ELF-1 (cell line): ENCODE results near the gene CTRB2.
"Not testable (repeated sequence)": the region's sequence is repeated elsewhere in the genome, so short reads cannot be mapped to it uniquely, and the experiment has no call there.

Experiments used
- DNase-seq: peaks from one replicate; pipeline ENCODE4 v3.0.0-alpha.2; 2016; ENCODE audit warnings: low read depth, low spot score

The CTRB2 gene

GRCh38 chr16:75227361-75228142 is 20.6 kb upstream of the CTRB2 start:
- no peak for DNase-seq

DNA sequence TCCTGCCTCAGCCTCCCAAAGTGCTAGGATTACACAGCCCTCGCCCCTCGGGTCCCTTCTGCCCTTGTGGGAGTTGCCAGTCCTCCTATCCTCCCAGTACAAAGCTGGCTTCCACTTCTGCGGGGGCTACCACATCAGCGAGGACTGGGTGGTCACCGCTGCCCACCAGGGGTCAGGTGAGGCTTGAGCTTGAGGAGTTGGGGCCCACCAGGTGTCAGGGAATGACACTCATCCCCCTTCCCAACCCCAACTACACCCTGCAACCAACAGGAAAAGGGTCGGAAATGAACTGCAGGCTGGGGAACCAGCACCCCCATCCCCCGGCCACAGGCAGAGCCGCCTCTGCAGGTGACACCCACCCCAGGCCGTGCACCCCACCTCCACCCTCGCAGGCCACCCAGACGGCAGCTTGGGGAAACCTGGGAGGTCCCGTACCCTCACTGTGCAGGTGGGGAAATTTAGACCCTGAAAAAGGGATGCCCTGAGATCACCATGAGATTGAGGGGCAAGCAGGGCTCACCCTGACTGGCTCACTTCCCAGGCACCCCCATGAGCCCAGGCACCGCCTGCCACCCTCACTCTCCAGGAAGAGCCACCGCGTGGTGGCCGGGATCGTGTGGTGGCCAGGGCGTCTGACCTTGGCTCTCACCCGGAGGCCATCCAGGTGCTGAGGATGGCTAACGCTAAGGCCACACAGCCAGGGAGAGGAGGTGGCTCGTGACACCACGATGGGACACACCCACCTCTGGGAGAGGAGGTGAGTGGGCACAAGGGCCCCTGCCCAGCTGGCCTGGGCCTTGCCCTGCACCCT is 19.8 kb upstream of the CTRB2 start:
- no peak for DNase-seq

DNA sequence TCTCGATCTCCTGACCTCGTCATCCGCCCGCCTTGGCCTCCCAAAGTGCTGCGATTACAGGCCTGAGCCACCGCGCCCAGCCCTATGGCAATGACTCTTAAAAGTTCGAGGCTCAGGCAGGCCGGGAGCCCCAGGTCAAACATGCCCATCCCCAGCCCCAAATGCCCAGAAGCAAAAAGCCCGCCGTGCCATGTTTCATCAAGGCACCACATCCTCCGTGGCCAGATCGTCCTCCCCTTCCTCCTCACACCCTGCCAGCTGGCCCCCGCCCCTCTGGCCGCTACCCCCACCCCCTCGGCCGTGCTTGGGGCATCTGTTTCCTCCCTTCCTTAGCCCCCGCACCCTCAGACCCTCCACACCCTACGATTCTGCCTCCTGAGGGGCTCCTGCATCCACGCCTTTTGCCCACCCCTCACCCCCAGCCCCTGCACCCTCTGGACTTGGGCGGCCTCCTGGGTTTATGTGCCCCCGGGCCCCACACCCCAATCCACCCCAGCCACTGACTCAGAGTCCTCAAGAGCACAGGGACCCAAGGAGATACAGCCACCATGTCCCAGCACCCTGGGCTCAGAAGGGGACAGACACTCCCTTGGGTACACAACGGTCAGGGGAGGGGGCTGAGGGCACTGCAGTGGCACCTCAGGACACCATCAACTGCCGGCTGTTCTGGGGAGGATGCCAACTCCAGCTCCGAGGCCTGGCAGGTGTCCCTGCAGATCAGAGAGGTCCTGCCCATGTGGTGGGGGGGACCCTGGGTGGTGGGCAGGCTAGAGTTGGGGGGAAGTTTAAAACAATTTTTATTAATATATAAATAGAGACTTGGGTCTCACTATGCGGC is 18.9 kb upstream of the CTRB2 start:
- no peak for DNase-seq

DNA sequence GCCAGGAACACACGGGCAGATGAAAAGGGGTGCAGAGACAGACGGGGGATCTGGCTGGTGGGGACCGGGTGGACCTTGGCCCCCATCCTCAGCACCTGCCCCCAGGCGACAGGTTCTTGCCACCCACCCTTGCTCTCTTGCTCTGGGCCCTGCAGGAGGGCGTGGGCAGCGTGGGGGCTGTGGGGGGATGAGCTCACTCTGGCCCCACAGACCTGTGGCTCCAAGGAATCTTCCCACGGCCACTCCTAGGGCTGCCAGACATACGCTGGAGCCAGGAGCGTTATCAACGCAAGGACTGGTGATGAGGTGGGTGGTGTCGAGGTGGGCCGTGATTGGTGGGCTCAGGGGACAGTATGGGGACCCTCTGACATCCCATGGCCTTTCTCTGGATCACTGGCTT is 18.1 kb upstream of the CTRB2 start:
- no peak for DNase-seq

- DNase-seq: no peak
Observed at GRCh38 chr16:75224306-75225082, 17.5 kb upstream of the CTRB2 start.

DNA sequence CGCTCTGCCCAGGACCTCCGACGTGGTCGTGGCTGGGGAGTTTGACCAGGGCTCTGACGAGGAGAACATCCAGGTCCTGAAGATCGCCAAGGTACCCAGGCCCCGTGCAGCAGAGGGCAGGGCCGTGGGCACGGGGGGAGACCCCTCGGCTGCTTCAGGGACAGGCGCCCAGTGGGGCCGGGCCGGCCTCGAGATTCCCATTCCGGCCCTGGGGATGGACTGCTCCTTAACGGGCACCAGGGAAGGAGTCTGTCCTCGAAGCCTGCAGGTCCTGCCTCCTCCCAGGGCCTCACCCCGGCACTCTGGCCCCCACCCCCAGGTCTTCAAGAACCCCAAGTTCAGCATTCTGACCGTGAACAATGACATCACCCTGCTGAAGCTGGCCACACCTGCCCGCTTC is 16.2 kb upstream of the CTRB2 start:
- DNase-seq: not testable (repeated sequence)

DNA sequence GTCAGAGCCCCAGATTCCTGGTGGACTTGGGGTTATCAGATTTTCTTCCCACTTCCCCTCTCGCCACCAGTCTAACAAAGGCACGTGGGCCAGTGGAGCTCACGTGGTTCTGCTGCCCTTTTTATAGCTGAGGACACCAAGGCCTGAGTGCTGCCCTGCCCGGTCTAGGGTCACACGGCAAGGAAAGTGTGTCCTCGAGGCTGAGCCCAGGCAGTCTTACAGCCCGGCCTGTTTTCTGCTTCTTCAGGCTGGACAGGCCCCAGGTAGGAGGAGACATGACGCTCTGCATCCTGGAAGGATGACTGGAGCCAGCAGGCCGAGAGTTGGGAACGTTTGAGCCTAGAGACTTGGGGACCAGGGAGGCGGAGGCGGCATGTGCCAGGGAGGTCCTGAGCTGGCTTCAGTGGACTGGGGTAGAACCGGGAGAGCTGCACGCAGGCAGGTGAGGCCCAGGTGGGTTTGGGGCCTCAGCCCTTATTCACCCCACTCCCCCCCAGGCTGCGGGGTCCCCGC is 15.4 kb upstream of the CTRB2 start:
- peak; percentile 37 for DNase-seq

- DNase-seq: no peak
Observed at GRCh38 chr16:75219838-75220237, 12.9 kb upstream of the CTRB2 start.

- DNase-seq: no peak
Observed at GRCh38 chr16:75219088-75219487, 12.1 kb upstream of the CTRB2 start.

GRCh38 chr16:75218256-75219076 is 11.5 kb upstream of the CTRB2 start, which contains the start of gene CTRB1:
Gene CTRB1 (plus strand): TSS chr16:75218988. CDS start chr16:75219008, 20 bp downstream.
- DNase-seq: no peak

DNA sequence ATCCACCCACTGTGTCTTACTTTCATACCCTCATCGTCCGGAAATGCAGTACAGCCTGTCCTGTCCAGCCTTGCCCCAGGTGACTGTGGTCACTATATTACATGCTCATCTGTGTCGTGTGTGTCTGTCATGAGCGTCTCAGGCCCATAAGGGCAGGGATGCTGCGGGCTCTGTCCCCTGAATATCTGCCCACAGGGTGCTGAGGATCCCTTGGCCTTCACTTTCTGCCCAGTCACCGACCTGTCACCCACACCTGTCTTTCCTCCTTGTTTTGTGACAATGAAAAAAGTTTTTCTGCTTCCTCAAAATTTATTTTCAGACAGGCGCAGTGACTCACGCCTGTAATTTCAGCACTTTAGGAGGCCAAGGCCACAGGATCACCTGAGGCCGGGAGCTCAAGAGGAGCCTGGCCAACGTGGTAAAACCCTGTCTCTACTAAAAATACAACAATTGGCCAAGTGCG is 10.5 kb upstream of the CTRB2 start:
- no peak for DNase-seq

GRCh38 chr16:75216576-75216975 is 9.6 kb upstream of the CTRB2 start:
- no peak for DNase-seq

DNA sequence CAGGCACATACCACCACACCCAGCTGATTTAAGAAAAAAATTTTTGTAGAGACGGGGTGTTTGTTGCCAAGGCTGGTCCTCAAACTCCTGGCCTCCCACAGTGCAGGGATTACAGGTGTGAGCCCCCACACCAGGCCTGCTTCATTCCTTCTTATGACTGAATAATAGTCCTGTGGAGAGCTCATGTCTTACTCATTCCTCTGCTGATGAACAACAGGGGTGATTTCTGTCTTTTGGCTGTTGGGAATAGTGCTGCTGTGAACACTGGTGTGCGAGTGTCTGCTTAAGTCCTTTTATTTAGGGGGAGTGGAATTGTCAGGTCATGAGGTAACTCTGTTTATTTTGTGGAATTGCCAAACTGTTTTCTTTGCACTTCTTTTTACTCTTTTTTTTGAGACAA is 9.2 kb upstream of the CTRB2 start:
- DNase-seq: no peak

DNA sequence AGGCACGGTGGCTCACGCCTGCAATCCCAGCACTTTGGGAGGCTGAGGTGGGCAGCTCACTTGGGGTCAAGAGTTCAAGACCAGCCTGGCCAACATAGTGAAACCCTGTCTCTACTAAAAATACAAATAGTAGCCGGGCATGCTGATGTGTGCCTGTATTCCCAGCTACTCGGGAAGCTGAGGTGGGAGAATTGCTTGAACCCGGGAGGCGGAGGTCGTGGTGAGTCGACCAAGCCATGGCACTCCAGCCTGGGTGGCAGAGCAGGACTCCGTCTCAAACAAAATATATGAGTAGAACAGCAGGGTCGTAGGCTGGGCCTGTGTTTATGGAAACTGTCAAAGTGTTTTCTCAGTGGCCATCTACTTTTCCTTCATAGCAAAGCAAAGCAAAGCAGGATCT is 4.3 kb upstream of the CTRB2 start:
- DNase-seq: not testable (repeated sequence)

DNA sequence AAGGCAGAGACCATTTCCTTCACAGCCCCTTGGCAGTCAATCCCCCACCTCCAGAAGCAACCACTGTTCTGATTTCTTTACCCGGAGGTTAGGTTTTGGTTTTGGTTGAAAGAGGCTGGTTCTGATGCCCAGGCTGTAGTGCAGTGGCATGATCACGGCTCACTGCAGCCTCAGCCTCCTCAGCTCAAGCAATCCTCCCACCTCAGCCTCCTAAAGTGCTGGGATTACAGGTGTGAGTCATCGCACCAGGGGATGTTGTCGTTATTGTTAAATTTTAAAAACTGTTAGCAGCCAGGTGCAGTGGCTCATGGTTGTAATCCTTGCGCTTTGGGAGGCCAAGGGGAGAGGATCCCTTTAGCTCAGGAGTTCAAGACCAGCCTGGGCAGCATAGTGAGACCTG is 3.0 kb upstream of the CTRB2 start:
- DNase-seq: no peak

DNA sequence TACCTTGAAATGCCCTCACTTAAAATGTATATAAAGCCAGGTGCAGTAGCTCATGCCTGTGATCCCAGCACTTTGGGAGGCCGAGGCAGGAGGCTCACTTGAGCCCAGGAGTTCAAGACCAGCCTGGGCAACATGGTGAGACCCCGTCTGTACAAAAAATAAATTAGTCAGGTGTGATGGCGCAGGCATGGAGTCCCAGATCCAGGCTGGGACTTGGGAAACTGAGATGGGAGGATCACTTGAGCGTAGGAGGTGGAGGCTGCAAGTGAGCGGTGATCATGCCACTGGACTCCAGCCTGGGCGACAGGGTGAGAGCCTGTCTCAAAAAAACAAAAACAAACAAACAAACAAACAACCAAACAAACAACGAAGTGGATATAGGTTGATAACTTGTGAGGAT is 2.6 kb upstream of the CTRB2 start:
- not testable (repeated sequence) for DNase-seq

DNA sequence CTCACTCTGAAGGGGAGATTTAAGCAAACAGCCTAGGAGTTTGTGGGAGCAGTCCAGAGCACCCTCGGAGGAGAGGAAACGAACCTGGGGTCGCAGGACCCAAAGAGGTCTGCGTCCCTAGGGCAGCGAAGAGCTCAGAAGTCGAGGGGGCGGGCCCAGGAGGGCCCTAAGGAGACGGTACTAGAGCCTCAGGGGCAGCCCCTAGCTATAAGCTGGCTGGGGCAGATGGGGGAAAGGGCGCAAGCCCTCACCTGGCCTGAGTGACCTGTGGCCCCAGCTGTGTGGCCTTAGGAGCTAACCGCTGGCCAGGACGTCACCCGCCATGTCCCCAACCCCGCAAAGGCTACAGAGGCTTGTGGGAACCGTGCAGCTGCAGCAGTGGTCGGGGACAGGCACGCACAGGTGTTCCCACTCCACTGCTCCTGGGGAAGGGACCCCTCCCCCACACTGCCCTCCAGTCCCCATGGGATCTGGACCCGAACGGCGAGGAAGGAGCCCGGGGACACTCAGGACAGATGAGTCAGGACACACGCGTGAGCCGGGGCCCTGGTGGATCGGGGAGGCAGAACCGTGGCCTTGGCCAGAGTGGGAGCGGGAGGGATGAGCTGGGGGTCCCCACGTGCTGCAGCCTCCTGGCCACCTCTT is 2.0 kb upstream of the CTRB2 start:
- DNase-seq: no peak

DNA sequence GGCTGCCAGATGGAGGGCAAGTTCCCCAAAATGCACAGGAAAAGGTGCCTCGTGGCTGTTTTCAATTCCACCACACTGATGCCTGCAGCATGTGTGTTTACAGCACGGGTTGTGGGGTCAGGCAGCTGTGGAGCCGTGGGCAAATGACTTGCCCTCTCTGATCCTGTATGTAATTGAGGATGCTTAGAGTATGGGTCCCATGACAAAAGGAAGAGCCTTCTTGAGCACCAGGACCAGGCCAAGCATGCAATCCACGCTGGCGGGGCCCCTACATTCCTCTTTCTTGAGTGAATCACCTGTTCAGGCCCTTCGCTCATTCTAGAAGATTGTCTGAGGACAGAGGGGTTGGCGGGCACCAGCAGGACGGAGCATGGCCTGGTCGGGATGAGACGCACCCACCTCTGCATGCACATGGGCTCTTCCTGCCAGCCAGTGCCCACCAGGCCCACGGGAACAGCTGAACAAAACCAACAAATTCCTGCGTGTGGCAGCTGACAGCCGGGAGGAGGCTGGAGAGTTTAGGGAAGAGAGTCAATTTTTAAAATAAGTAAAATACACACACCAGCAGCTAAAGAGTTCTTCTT is 1.4 kb upstream of the CTRB2 start:
- no peak for DNase-seq

DNA sequence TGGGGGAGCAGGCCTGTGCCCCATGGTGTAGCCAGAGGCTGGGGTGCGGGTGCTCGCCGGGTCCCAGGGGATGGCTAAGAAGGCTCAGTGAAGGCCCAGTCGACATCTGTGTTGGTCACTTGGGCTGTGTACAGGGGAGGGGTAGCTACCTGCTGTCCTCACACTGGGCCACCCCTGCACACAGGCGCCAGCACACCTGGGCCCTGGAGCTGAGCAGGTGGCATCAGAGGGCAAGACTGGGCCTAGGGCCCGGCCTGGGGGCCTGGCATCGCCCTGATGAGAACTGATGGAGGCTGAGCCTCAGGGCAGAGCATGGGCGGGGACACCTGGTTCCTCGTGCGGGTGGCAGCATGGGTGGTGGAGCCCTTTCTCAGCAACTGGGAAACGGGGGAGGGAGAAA is 870 bp upstream of the CTRB2 start:
- DNase-seq: no peak
